Smooth muscle cell (in vitro differentiated cells): Measurements from ENCODE around the gene CCDC192. TPM values are rescaled to one million over a fixed set of nuclear protein-coding genes. Genes with fewer than 3 reads are reported as not detected.

Experiments used
- DNase-seq: peaks from one replicate; lab custom pipeline; 2025; ENCODE audit not compliant: unreplicated experiment; lab: John Stamatoyannopoulos, UW
- H2AFZ ChIP-seq: fragments of 200-600 bp; sonication (generic); 2 replicates; pipeline ENCODE4 v1.6.0; 2016; ENCODE audit warnings: antibody characterized with exemption, low read depth, mild to moderate bottlenecking
- H3F3A ChIP-seq: fragments of 200-600 bp; sonication (generic); 2 replicates; pipeline ENCODE4 v1.6.0; 2017; ENCODE audit warnings: antibody characterized with exemption, low read depth
- H3K27ac ChIP-seq: fragments of 200-600 bp; sonication (generic); 2 replicates; pipeline ENCODE4 v1.5.1; 2016; ENCODE audit warnings: low read depth, mild to moderate bottlenecking
- H3K27me3 ChIP-seq: fragments of 200-600 bp; sonication (generic); 2 replicates; pipeline ENCODE4 v1.6.1; 2016; ENCODE audit warnings: low read depth, mild to moderate bottlenecking
- H3K36me3 ChIP-seq: fragments of 200-600 bp; sonication (generic); 2 replicates; pipeline ENCODE4 v1.5.1; 2016; ENCODE audit warnings: low read depth
- H3K4me1 ChIP-seq: fragments of 200-600 bp; sonication (generic); 2 replicates; pipeline ENCODE4 v1.5.1; 2016; ENCODE audit warnings: low read depth
- H3K4me2 ChIP-seq: fragments of 200-600 bp; sonication (generic); 2 replicates; pipeline ENCODE4 v1.6.0; 2016; ENCODE audit warnings: mild to moderate bottlenecking
- H3K4me3 ChIP-seq: fragments of 200-600 bp; sonication (generic); 2 replicates; pipeline ENCODE4 v1.5.1; 2016; ENCODE audit warnings: mild to moderate bottlenecking
- H3K79me2 ChIP-seq: fragments of 200-600 bp; sonication (generic); 2 replicates; pipeline ENCODE4 v1.6.0; 2016; ENCODE audit warnings: low read depth, mild to moderate bottlenecking
- H3K9ac ChIP-seq: fragments of 200-600 bp; sonication (generic); 2 replicates; pipeline ENCODE4 v1.6.0; 2016; ENCODE audit warnings: low read depth
- H3K9me3 ChIP-seq: fragments of 200-600 bp; sonication (generic); replicated peaks from 2 replicates; pipeline ENCODE4 v1.5.1; 2016; ENCODE audit warnings: low read depth
- H4K20me1 ChIP-seq: fragments of 200-600 bp; sonication (generic); 2 replicates; pipeline ENCODE4 v1.6.0; 2016; ENCODE audit warnings: low read depth
- WGBS: methylation state at CpG from one replicate; pipeline ENCODE4 v1.1.7; 2016; ENCODE audit warnings: low lambda C conversion rate; 5-methylcytosine and 5-hydroxymethylcytosine counted together
- polyA plus RNA-seq: library from polyadenylated mRNA; unstranded; fragments of >200 nt; fragmentation: Nextera tagmentation; extraction: Ambion mirVana; gene quantifications from 2 replicates; pipeline ENCODE4 v1.2.1, GENCODE V29; 2016
- total RNA-seq: library from RNA; depleted of rRNA; stranded (reverse); fragments of >200 nt; gene quantifications from 2 replicates; pipeline ENCODE4 v1.2.3, GENCODE V29; 2014
- TF ChIP-seq, protein P1 (sequence below): fragments of 200-600 bp; sonication (generic); IDR thresholded peaks from 2 replicates; pipeline ENCODE4 v1.5.1; 2017; ENCODE audit warnings: borderline replicate concordance, mild to moderate bottlenecking, antibody characterized with exemption; ENCODE audit not compliant: insufficient read depth, poor library complexity, severe bottlenecking

CCDC192 gene
- total and polyA plus RNA-seq, 2 experiments from 2014 or later: not detected

DNA sequence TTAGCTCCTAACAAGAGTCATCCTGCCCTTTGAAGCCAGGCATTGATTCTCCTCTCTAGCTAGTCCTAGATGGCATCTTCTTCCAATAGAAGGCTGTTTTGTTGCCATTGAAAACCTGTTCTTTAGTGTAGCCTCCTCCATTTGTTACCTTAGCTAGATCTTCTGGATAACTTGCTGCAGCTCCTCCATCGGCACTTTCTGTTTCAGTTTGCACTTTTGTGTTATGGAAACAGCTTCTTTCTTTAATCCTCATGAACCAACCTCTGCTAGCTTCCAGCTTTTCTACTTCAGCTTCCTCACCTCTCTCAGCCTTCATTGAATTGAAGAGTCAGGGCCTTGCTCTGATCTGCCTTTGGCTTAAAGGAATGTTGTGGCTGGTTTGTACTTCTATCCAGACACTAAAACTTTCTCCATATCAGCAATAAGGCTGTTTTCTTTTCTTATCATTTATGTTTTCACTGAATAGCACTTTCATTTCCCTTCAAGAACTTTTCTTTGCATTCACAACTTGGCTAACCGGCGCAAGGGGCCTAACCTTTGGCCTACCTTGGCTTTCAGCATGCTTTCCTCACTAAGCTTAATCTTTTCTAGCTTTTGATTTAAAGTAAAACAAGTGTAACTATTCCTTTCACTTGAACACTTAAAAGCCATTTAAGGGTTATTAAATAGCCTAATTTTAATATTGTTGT lies 213.8 kb downstream of the CCDC192 start:
- TF ChIP-seq, protein P1, sequence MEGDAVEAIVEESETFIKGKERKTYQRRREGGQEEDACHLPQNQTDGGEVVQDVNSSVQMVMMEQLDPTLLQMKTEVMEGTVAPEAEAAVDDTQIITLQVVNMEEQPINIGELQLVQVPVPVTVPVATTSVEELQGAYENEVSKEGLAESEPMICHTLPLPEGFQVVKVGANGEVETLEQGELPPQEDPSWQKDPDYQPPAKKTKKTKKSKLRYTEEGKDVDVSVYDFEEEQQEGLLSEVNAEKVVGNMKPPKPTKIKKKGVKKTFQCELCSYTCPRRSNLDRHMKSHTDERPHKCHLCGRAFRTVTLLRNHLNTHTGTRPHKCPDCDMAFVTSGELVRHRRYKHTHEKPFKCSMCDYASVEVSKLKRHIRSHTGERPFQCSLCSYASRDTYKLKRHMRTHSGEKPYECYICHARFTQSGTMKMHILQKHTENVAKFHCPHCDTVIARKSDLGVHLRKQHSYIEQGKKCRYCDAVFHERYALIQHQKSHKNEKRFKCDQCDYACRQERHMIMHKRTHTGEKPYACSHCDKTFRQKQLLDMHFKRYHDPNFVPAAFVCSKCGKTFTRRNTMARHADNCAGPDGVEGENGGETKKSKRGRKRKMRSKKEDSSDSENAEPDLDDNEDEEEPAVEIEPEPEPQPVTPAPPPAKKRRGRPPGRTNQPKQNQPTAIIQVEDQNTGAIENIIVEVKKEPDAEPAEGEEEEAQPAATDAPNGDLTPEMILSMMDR: no peak
- H3F3A ChIP-seq: no peaks in the 10 kb centered on the region
- H3K4me1 ChIP-seq: no peaks in the 10 kb centered on the region
- no peak overlapping the region for H3K9ac ChIP-seq
- H2AFZ ChIP-seq: no peak overlapping the region
- no peaks in the 10 kb centered on the region for H3K27me3 ChIP-seq
- H4K20me1 ChIP-seq: no peaks in the 10 kb centered on the region
- no peaks in the 10 kb centered on the region for H3K79me2 ChIP-seq
- WGBS: 84% methylated on average over 3 of the region's 3 CpGs
- H3K4me3 ChIP-seq: no peak overlapping the region
- no peaks in the 10 kb centered on the region for H3K36me3 ChIP-seq
- H3K27ac ChIP-seq: no peak overlapping the region
- H3K4me2 ChIP-seq: no peak overlapping the region
- H3K9me3 ChIP-seq: no peaks in the 10 kb centered on the region
- no peak for DNase-seq

DNA sequence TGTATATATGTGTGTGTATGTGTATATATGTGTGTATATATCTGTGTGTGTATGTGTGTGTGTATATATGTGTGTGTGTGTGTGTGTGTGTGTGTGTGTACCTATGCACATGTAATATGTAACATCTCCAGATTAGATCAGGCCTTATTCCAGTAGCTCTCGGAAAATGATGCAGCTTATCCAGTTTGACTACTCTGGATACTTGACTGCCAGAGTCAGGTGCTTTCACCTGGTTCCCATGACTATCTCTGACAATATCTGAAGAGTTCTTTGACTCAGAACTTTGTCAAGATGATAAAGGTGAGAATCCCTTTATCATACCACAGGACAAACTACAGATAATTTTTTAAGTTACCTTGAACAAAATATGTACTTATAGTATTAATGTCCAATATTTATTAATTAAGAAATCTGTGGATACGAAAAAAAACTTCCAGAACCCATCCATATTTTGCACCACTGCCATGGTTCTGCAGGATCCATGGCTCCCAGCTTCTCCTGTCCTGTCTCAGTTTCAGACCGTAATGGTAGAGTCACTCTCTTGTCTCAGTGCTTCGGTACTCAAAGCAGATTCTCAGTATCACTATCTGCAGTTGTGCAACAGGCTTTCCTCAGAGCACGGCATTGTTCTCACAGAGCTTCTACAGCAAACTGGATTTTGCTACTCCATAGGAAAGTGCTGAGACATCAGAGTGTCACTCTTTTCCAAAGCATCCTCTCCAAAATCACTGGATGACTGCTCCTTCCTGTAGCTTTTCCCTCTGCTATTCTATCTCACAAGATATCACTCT lies 216.0 kb downstream of the CCDC192 start:
- DNase-seq: no peak
- H3F3A ChIP-seq: no peaks in the 10 kb centered on the region
- H2AFZ ChIP-seq: no peak overlapping the region
- WGBS: 65% methylated on average over 5 of the region's 5 CpGs
- H3K27me3 ChIP-seq: no peaks in the 10 kb centered on the region
- TF ChIP-seq, protein P1: no peak
- no peaks in the 10 kb centered on the region for H3K9me3 ChIP-seq
- H3K79me2 ChIP-seq: no peaks in the 10 kb centered on the region
- H4K20me1 ChIP-seq: no peaks in the 10 kb centered on the region
- no peak overlapping the region for H3K4me3 ChIP-seq
- no peaks in the 10 kb centered on the region for H3K4me1 ChIP-seq
- H3K9ac ChIP-seq: no peak overlapping the region
- H3K27ac ChIP-seq: no peak overlapping the region
- no peak overlapping the region for H3K4me2 ChIP-seq
- no peaks in the 10 kb centered on the region for H3K36me3 ChIP-seq

DNA sequence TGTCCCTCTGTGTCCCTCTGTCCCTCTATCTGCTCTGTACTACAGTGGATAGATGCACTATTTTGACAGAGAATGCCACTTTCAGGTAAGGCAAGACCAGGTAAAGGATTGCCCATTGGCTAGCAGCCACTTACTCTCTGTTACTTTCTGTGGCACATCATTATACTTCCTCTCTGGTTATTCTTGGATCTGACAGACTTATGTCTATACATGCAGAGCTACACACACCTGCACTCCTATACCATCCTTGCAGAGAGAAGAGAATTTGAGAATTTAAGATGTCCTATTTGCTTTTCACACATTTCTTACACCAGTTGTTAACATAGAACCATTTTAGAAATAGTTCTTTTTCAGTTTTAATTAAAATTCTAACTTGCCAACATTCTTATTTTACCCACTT lies 216.6 kb downstream of the CCDC192 start:
- Histone ChIP-seq H3K36me3 (no peaks in the 10 kb centered on the region), H3K4me1 (no peaks in the 10 kb centered on the region), H3K27me3 (no peaks in the 10 kb centered on the region), H3K4me2 (no peak overlapping the region), H4K20me1 (no peaks in the 10 kb centered on the region), H2AFZ (no peak overlapping the region), H3K9ac (no peak overlapping the region), H3F3A (no peaks in the 10 kb centered on the region), H3K27ac (no peak overlapping the region), H3K4me3 (no peak overlapping the region), H3K9me3 (no peaks in the 10 kb centered on the region), H3K79me2 (no peaks in the 10 kb centered on the region)
- no peak for DNase-seq
- TF ChIP-seq, protein P1: no peak
